Central memory CD8-positive, alpha-beta T cell (primary cell): ENCODE results near the gene TSPO.

Source experiments
- ATAC-seq: fragments of 150-1000 bp; cut with Tn5 transposase; replicated peaks from 2 replicates; pipeline ENCODE4 v1.10.0; 2022; ENCODE audit warnings: mild to moderate bottlenecking, moderate FRiP score, moderate number of reproducible peaks; ENCODE audit not compliant: poor library complexity, severe bottlenecking; ENCODE audit errors: extremely low read depth
- DNase-seq, 2 donors: peaks; one replicate each; pipeline ENCODE4 v3.0.0; 2021; ENCODE audit warnings: low spot score in 2 of 2
- H3K27ac Mint-ChIP-seq: one replicate; pipeline ENCODE4 v1.8.0; 2022; ENCODE audit warnings: low read depth, mild to moderate bottlenecking, moderate library complexity, mixed read lengths
- H3K27me3 Mint-ChIP-seq: one replicate; pipeline ENCODE4 v1.8.0; 2022; ENCODE audit warnings: mixed read lengths
- H3K36me3 Mint-ChIP-seq: one replicate; pipeline ENCODE4 v1.8.0; 2022; ENCODE audit warnings: mild to moderate bottlenecking, moderate library complexity, mixed read lengths; ENCODE audit not compliant: insufficient read depth
- H3K4me1 Mint-ChIP-seq: one replicate; pipeline ENCODE4 v1.8.0; 2022; ENCODE audit warnings: mixed read lengths
- H3K4me3 Mint-ChIP-seq: one replicate; pipeline ENCODE4 v1.8.0; 2022; ENCODE audit warnings: mild to moderate bottlenecking, moderate library complexity, mixed read lengths
- H3K9me3 Mint-ChIP-seq: one replicate; pipeline ENCODE4 v1.8.0; 2022; ENCODE audit warnings: mixed read lengths

TSPO gene

GRCh38 chr22:43154887-43155536 is 3.7 kb downstream of the TSPO start:
- Mint-ChIP-seq H3K27ac (no peak overlapping the region), H3K36me3 (peaks cover 5% of the 10 kb centered on the region), H3K27me3 (no peaks in the 10 kb centered on the region), H3K9me3 (no peaks in the 10 kb centered on the region), H3K4me3 (no peak overlapping the region), H3K4me1 (peaks cover 30% of the 10 kb centered on the region)
- no peak for ATAC-seq
- DNase-seq: no peak

- no peaks in the 10 kb centered on the region for H3K9me3 Mint-ChIP-seq
- H3K4me1 Mint-ChIP-seq: peaks cover 28% of the 10 kb centered on the region
- no peaks in the 10 kb centered on the region for H3K27me3 Mint-ChIP-seq
- DNase-seq (no peak), ATAC-seq (no peak)
- peaks cover 5% of the 10 kb centered on the region for H3K36me3 Mint-ChIP-seq
- H3K27ac Mint-ChIP-seq: no peak overlapping the region
- no peak overlapping the region for H3K4me3 Mint-ChIP-seq
These were observed 4.4 kb downstream of the TSPO start for GRCh38 chr22:43155789-43156188.

- Mint-ChIP-seq H3K4me3 (no peak overlapping the region), H3K27me3 (no peaks in the 10 kb centered on the region), H3K9me3 (no peaks in the 10 kb centered on the region), H3K27ac (no peak overlapping the region), H3K4me1 (peaks cover 24% of the 10 kb centered on the region), H3K36me3 (peaks cover 1% of the 10 kb centered on the region)
- DNase-seq: no peak
- ATAC-seq: no peak
These were observed 5.1 kb downstream of the TSPO start for GRCh38 chr22:43156413-43156812.

DNA sequence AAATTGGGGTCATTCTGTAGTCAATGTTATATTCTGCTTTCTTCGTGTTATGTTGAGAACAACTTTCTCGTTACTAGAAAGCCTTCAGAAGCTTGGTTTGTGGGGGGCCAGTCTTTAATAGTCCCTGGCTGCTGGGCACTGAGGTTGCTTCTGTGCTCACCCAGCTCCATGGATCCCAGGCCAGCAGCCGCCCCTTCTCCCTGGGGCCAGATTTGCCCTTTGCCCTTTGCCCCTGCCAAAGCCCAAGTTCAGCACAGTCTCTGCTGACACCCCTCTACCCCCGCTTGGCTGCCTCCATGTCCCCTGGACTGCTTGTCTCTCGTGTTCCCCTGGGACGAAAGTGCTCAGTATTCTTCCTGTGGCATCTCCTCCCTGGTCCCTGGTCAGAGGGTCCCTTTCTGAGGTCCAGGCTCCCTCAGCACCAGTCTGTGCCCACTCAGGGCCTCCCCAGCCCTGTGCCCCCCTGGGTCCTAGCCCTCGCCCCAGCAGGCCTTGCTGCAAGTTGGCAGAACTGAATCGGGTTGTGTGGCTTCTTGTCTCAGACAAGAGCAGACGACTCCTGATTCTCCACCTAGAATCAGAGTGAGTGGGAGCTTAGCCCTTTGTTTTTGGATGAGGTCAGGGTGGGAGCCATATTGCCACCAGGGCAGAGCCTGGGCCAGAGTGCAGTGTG is 6.7 kb downstream of the TSPO start:
- Mint-ChIP-seq H3K36me3 (peaks cover 1% of the 10 kb centered on the region), H3K4me1 (peaks cover 15% of the 10 kb centered on the region), H3K27ac (peak overlapping the region; percentile 58), H3K27me3 (no peaks in the 10 kb centered on the region), H3K4me3 (no peak overlapping the region), H3K9me3 (no peaks in the 10 kb centered on the region)
- ATAC-seq (no peak), DNase-seq (no peak)

DNA sequence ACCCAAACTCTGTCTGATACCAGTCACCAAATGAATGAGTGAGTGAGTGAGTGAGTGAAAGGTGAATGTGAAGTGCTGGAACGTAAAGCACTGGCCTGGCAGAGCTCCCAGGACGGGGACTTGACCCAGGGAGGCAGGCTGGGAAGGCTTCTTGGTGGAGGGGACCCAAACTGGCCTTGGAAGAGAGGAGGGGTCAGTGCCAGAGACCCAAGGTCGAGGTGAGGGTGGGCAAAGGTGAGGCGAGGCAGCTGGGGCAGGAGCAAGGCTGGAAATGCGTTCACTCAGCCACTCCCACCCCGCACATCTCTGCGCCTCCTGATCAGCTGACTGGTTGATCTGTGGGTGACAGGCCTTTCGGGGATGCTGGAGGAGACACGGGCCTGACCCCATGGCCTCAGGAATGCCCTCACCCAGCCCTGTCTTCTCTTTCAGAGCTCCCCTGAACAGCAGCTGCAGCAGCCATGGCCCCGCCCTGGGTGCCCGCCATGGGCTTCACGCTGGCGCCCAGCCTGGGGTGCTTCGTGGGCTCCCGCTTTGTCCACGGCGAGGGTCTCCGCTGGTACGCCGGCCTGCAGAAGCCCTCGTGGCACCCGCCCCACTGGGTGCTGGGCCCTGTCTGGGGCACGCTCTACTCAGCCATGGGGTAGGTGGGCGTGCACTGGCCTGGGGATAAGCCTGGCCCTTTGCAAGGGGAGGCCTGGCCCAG is 7.6 kb downstream of the TSPO start:
- ATAC-seq: no peak
- Mint-ChIP-seq H3K4me3 (no peak overlapping the region), H3K27me3 (no peaks in the 10 kb centered on the region), H3K27ac (peak overlapping the region; percentile 58), H3K36me3 (peaks cover 1% of the 10 kb centered on the region), H3K4me1 (peaks cover 14% of the 10 kb centered on the region), H3K9me3 (no peaks in the 10 kb centered on the region)
- DNase-seq: no peak

GRCh38 chr22:43159484-43160178 is 8.3 kb downstream of the TSPO start:
- no peak overlapping the region for H3K4me3 Mint-ChIP-seq
- H3K9me3 Mint-ChIP-seq: no peaks in the 10 kb centered on the region
- H3K36me3 Mint-ChIP-seq: peaks cover 1% of the 10 kb centered on the region
- peaks cover 21% of the 10 kb centered on the region for H3K4me1 Mint-ChIP-seq
- H3K27ac Mint-ChIP-seq: no peak overlapping the region
- H3K27me3 Mint-ChIP-seq: no peaks in the 10 kb centered on the region
- no peak for ATAC-seq
- DNase-seq: no peak

GRCh38 chr22:43160497-43161126 is 9.3 kb downstream of the TSPO start:
- no peaks in the 10 kb centered on the region for H3K27me3 Mint-ChIP-seq
- H3K4me1 Mint-ChIP-seq: peaks cover 21% of the 10 kb centered on the region
- no peak overlapping the region for H3K27ac Mint-ChIP-seq
- ATAC-seq: no peak
- H3K9me3 Mint-ChIP-seq: no peaks in the 10 kb centered on the region
- H3K4me3 Mint-ChIP-seq: no peak overlapping the region
- no peak for DNase-seq
- peaks cover 1% of the 10 kb centered on the region for H3K36me3 Mint-ChIP-seq

GRCh38 chr22:43162412-43163150 is 11.2 kb downstream of the TSPO start:
- Mint-ChIP-seq H3K9me3 (no peaks in the 10 kb centered on the region), H3K4me1 (peaks cover 21% of the 10 kb centered on the region), H3K4me3 (no peak overlapping the region), H3K36me3 (peaks cover 6% of the 10 kb centered on the region), H3K27me3 (no peaks in the 10 kb centered on the region), H3K27ac (no peak overlapping the region)
- ATAC-seq (no peak), DNase-seq (no peak)

- peak overlapping the region; percentile 26 for H3K27ac Mint-ChIP-seq
- H3K36me3 Mint-ChIP-seq: peaks cover 8% of the 10 kb centered on the region
- DNase-seq (no peak), ATAC-seq (no peak)
- H3K9me3 Mint-ChIP-seq: no peaks in the 10 kb centered on the region
- peaks cover 17% of the 10 kb centered on the region for H3K4me1 Mint-ChIP-seq
- no peaks in the 10 kb centered on the region for H3K27me3 Mint-ChIP-seq
- H3K4me3 Mint-ChIP-seq: no peak overlapping the region
These were observed 12.0 kb downstream of the TSPO start for GRCh38 chr22:43163241-43163795.

GRCh38 chr22:43164636-43165035 is 13.3 kb downstream of the TSPO start:
- Mint-ChIP-seq H3K4me1 (peaks cover 14% of the 10 kb centered on the region), H3K4me3 (no peak overlapping the region), H3K27ac (peak overlapping the region; percentile 26), H3K27me3 (no peaks in the 10 kb centered on the region), H3K9me3 (no peaks in the 10 kb centered on the region), H3K36me3 (peaks cover 9% of the 10 kb centered on the region)
- ATAC-seq (no peak), DNase-seq (no peak)

DNA sequence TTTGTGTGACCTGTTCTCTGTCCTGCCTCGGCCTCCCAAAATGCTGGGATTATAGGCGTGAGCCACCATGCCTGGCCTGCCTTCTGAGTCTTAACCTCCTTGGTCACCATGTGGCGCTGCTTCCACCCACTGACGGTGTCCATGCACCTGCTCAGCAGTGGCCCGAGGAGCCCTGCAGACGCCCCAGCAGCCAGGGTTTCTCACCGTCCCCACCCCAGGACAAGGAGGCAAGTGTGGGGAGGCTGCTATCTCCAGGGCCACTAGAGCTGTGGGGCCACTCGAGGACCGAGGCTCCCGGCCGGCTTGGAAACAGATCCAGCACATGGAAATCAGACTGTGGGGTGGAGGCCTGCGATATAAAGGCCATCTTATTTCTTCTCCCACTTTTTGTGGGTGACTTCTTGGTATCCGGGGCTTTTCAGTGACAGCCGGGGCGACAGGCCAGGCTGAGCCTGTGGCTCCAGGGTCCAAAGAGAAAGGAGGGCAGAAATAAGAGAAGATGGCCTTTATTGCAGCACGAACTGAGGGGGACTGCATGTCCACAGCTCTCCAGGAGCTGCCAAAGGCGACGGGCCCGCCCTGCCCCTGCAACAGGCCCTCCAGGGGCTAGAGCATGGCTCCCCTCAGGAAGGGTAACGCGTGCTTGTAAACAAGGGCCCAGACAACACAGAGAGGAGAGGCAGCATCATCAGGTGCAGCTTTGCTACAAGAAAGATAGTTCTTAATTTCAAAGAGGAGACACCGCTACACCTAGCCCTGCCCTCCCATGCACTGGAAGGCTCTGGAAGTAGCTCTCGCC is 15.0 kb downstream of the TSPO start:
- ATAC-seq (no peak), DNase-seq (no peak)
- Mint-ChIP-seq H3K4me1 (peaks cover 9% of the 10 kb centered on the region), H3K27me3 (no peaks in the 10 kb centered on the region), H3K4me3 (no peak overlapping the region), H3K27ac (no peak overlapping the region), H3K9me3 (no peaks in the 10 kb centered on the region), H3K36me3 (peaks cover 11% of the 10 kb centered on the region)
